Measurements from ENCODE around the gene PPP2R2C. TPM values are rescaled to one million over a fixed set of nuclear protein-coding genes. Genes with fewer than 3 reads are reported as not detected.

Gene PPP2R2C
- total and polyA plus RNA-seq, 2 experiments from 2014 or later = 1.3 to 9.2 TPM

- Mint-ChIP-seq H3K4me1 (peaks cover 19% of the 10 kb centered on the region), H3K36me3 (ENCODE audit: low read depth) (no peaks in the 10 kb centered on the region), H3K27ac (no peak overlapping the region), H3K9me3 (no peaks in the 10 kb centered on the region; the same call in 2 of the 3 replicates), H3K27me3 (ENCODE audit: insufficient read depth, low read depth, poor library complexity) (peaks cover 10% of the 10 kb centered on the region), H3K4me3 (no peak overlapping the region)
- no peaks in the 10 kb centered on the region for H4K20me1 ChIP-seq (replicated peaks; ENCODE audit: insufficient read depth)
- no peak overlapping the region for H2AFZ ChIP-seq
- TF ChIP-seq ZNF331 (CRISPR knock-in tag; IDR thresholded peaks at IDR 0.05; ENCODE audit: low read depth) = no peak
- no peak for TF ChIP-seq EZH2 (IDR thresholded peaks at IDR 0.05; ENCODE audit: low read depth, unreplicated experiment)
- TF ChIP-seq ZNF114 (CRISPR knock-in tag; IDR thresholded peaks at IDR 0.05) = no peak
- TF ChIP-seq STAT1 (IDR thresholded peaks at IDR 0.05; ENCODE audit: unreplicated experiment) = no peak
- no peak for TF ChIP-seq REST (IDR thresholded peaks at IDR 0.05; ENCODE audit: unreplicated experiment)
- no peak for TF ChIP-seq ZNF462 (CRISPR knock-in tag; IDR thresholded peaks at IDR 0.05)
- no peak for TF ChIP-seq CTCF (conservative IDR thresholded peaks at IDR 0.05; ENCODE audit: low read depth in 2 of 2)
- TF ChIP-seq POLR2AphosphoS5 (IDR thresholded peaks at IDR 0.05; ENCODE audit: low read depth) = no peak
- no peak for TF ChIP-seq NANOG (IDR thresholded peaks at IDR 0.05; ENCODE audit: borderline replicate concordance)
- no peak for TF ChIP-seq EZH2phosphoT487 (IDR thresholded peaks at IDR 0.05; ENCODE audit: unreplicated experiment)
- TF ChIP-seq JUNB (IDR thresholded peaks at IDR 0.05; ENCODE audit: unreplicated experiment) = no peak
- TF ChIP-seq CREB1 (CRISPR knock-in tag; IDR thresholded peaks at IDR 0.05; ENCODE audit: low read depth) = no peak
- no peak for TF ChIP-seq ETS1 (IDR thresholded peaks at IDR 0.05)
- H3K4me1 ChIP-seq (ENCODE audit: insufficient read depth) = no peaks in the 10 kb centered on the region; the same call in 1 of the 2 replicates
- no peaks in the 10 kb centered on the region for H3F3A ChIP-seq (replicated peaks; ENCODE audit: low read depth)
- H3K79me2 ChIP-seq (replicated peaks; ENCODE audit: insufficient read depth) = no peaks in the 10 kb centered on the region
- H3K4me3 ChIP-seq = no peak overlapping the region
- H3K9me2 ChIP-seq (ENCODE audit: insufficient read depth) = 0 out of 2 replicates have a peak, but pooled peaks cover 9% of the 10 kb centered on the region
- DNase-seq (ENCODE audit: low spot score) (no peak), ATAC-seq (no peak)
- no peak overlapping the region for H3K4me2 ChIP-seq
- H3K36me3 ChIP-seq (ENCODE audit: insufficient read depth) = no peaks in the 10 kb centered on the region
- H3K27me3 ChIP-seq (ENCODE audit: insufficient read depth) = no peaks in the 10 kb centered on the region
- H3K27ac ChIP-seq (ENCODE audit: low read depth) = no peak overlapping the region
Observed at GRCh38 chr4:6419452-6420028, 52.9 kb downstream of the PPP2R2C start.

Data from GM23338 (cell line).